Measurements from ENCODE around the gene TUNAR. TPM values are rescaled to one million over a fixed set of nuclear protein-coding genes. Genes with fewer than 3 reads are reported as not detected.
"Not testable (repeated sequence)": the region's sequence is repeated elsewhere in the genome, so short reads cannot be mapped to it uniquely, and the experiment has no call there.

TUNAR gene
- total and polyA plus RNA-seq, 2 of the 4 experiments (the other 2 are of a cell fraction), result not detected

DNA sequence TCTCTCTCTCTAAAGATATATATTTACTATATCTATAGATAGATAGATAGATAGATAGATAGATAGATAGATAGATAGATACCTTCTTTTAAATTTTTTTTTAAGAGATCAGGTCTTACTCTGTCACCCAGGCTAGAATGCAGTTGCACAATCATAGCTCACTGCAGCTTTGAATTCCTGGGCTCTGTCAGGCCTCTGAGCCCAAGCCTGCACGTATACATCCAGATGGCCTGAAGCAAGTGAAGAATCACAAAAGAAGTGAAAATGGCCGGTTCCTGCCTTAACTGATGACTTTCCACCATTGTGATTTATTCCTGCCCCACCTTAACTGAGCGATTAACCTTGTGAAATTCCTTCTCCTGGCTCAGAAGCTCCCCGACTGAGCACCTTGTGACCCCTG lies 91.4 kb downstream of the TUNAR start:
- H4K5ac ChIP-seq (ENCODE audit: low read depth, low read length); dilution Hi-C loops (cut with HindIII; ENCODE audit: low sequenced_read_pairs, unreplicated experiment); H2BK120ac ChIP-seq (ENCODE audit: low read depth, low read length); H3K27ac ChIP-seq (ENCODE audit: insufficient read depth, low read length); H3K4me1 ChIP-seq (ENCODE audit: control insufficient read depth, insufficient read depth, low read length); H2AFZ ChIP-seq (replicated peaks; ENCODE audit: low read length, poor library complexity); H2AK5ac ChIP-seq (ENCODE audit: low read depth, low read length); H3K4me3 ChIP-seq (ENCODE audit: insufficient read depth, low read depth, low read length); H3K18ac ChIP-seq (ENCODE audit: low read depth, low read length); H3K56ac ChIP-seq (ENCODE audit: extremely low read depth, insufficient read depth, low read length); H3K23ac ChIP-seq (ENCODE audit: low read depth, low read length); H2BK15ac ChIP-seq (ENCODE audit: low read depth, low read length); H3K79me1 ChIP-seq (ENCODE audit: low read depth in 1 of 2, low read length in 2 of 2); H2BK5ac ChIP-seq (ENCODE audit: low read depth, low read length, poor library complexity, severe bottlenecking); H3K14ac ChIP-seq (replicated peaks; ENCODE audit: low read depth, low read length); H3K9me3 ChIP-seq (ENCODE audit: control insufficient read depth, insufficient read depth, low read length); H4K91ac ChIP-seq (ENCODE audit: insufficient read depth, low read depth, low read length); H4K8ac ChIP-seq (ENCODE audit: low read depth in 2 of 2, low read length in 2 of 2); H2AK9ac ChIP-seq (replicated peaks; ENCODE audit: low read depth, low read length, poor library complexity); H3K4ac ChIP-seq (ENCODE audit: low read depth, low read length); H3K36me3 ChIP-seq (ENCODE audit: control insufficient read depth, insufficient read depth, low read length); H3K9me1 ChIP-seq (ENCODE audit: insufficient read depth, low read length); DNase-seq; POLR2A ChIA-PET (ENCODE audit: unreplicated experiment); intact Hi-C loops (cut with micrococcal nuclease); H2BK20ac ChIP-seq (ENCODE audit: low read depth, low read length); in situ Hi-C loops (cut with MboI; ENCODE audit: low sequenced_read_pairs); H4K20me1 ChIP-seq (ENCODE audit: insufficient read depth, low read length); H3K27me3 ChIP-seq (ENCODE audit: control insufficient read depth, insufficient read depth, low read length); H3K9ac ChIP-seq (ENCODE audit: low read depth, low read length); H3K4me2 ChIP-seq (ENCODE audit: low read depth, low read length); ATAC-seq (ENCODE audit: low read depth); BruUV-seq (replicated peaks): not testable (repeated sequence)
- TF ChIP-seq CEBPB (IDR thresholded peaks at IDR 0.05; ENCODE audit: low read depth, low read length), result 0 out of 2 replicates have a peak, but pooled peaks have one; percentile 13
- 51% methylated on average over 2 of the region's 4 CpGs; no CpG with 5 or more reads in 1 of the 2 experiments for WGBS, 2 experiments (ENCODE audit: extremely low coverage in 2 of 2, insufficient read length in 1 of 2)
- CTCF ChIA-PET, result interaction anchor here (1.1 kb wide), 1 partner anchor 441 kb away, joined by 4 read pairs; no protein-coding TSS in a partner anchor

Other genes with a start within 250 kb of the TUNAR start
- gene TCL1B, start 190.4 kb upstream of the TUNAR start, total RNA-seq (2012; rRNA removed), result not detected in 2 replicates
- not detected in 2 replicates for gene TCL1B, start 190.4 kb upstream of the TUNAR start, polyA plus RNA-seq (2012; rRNA removed)
- gene TCL1A, start 162.7 kb upstream of the TUNAR start, total RNA-seq (2012; rRNA removed), result not detected in 2 replicates
- not detected in 2 replicates for gene TCL1A, start 162.7 kb upstream of the TUNAR start, polyA plus RNA-seq (2012; rRNA removed)
- 6.3 and 6.9 TPM in 2 replicates for gene C14orf132, start 162.5 kb downstream of the TUNAR start, total RNA-seq (2012; rRNA removed)
- 10.8 and 13.5 TPM in 2 replicates for gene C14orf132, start 162.5 kb downstream of the TUNAR start, polyA plus RNA-seq (2012; rRNA removed)